Activated T-helper 17 cell treated with anti-CD3 and anti-CD28 coated beads, Interleukin-2, amount 50 U/mL, for 72 hours (primary cell): ENCODE results near the gene CHST8. TPM values are rescaled to one million over a fixed set of nuclear protein-coding genes. Genes with fewer than 3 reads are reported as not detected.

Experiments
- ATAC-seq: fragments of 150-1000 bp; cut with Tn5 transposase; replicated peaks from 2 replicates; pipeline ENCODE4 v1.10.0; 2021; ENCODE audit warnings: mild to moderate bottlenecking, moderate library complexity
- H3K27ac Mint-ChIP-seq: one replicate; pipeline ENCODE4 v1.8.0; 2022; ENCODE audit warnings: mixed read lengths
- H3K27me3 Mint-ChIP-seq: one replicate; pipeline ENCODE4 v1.8.0; 2022; ENCODE audit warnings: mixed read lengths
- H3K36me3 Mint-ChIP-seq: one replicate; pipeline ENCODE4 v1.8.0; 2022; ENCODE audit warnings: low read depth, mild to moderate bottlenecking, mixed read lengths
- H3K4me1 Mint-ChIP-seq: one replicate; pipeline ENCODE4 v1.8.0; 2022; ENCODE audit warnings: mixed read lengths
- H3K4me3 Mint-ChIP-seq: one replicate; pipeline ENCODE4 v1.8.0; 2022; ENCODE audit warnings: mild to moderate bottlenecking, mixed read lengths
- H3K9me3 Mint-ChIP-seq: one replicate; pipeline ENCODE4 v1.8.0; 2022; ENCODE audit warnings: mixed read lengths
- total RNA-seq, 2 donors: library from RNA; stranded (reverse); gene quantifications; one replicate each; pipeline ENCODE4 v1.2.3, GENCODE V29; 2022

CHST8 gene
- total RNA-seq, 2 donors from 2014 or later, result not detected

GRCh38 chr19:33668968-33669367 is 47.2 kb downstream of the CHST8 start:
- Mint-ChIP-seq H3K27ac (no peak overlapping the region), H3K27me3 (peaks cover 20% of the 10 kb centered on the region), H3K36me3 (no peaks in the 10 kb centered on the region), H3K4me1 (no peaks in the 10 kb centered on the region), H3K4me3 (no peak overlapping the region), H3K9me3 (no peaks in the 10 kb centered on the region)
- ATAC-seq, result no peak

- Mint-ChIP-seq H3K36me3 (no peaks in the 10 kb centered on the region), H3K4me3 (no peak overlapping the region), H3K27me3 (peaks cover 20% of the 10 kb centered on the region), H3K27ac (no peak overlapping the region), H3K4me1 (no peaks in the 10 kb centered on the region), H3K9me3 (no peaks in the 10 kb centered on the region)
- ATAC-seq, result no peak
Measured at GRCh38 chr19:33669376-33669775, 47.6 kb downstream of the CHST8 start.

- H3K36me3 Mint-ChIP-seq, result no peaks in the 10 kb centered on the region
- ATAC-seq, result no peak
- no peaks in the 10 kb centered on the region for H3K9me3 Mint-ChIP-seq
- no peaks in the 10 kb centered on the region for H3K4me1 Mint-ChIP-seq
- H3K4me3 Mint-ChIP-seq, result no peak overlapping the region
- no peak overlapping the region for H3K27ac Mint-ChIP-seq
- H3K27me3 Mint-ChIP-seq, result peaks cover 15% of the 10 kb centered on the region
Measured at GRCh38 chr19:33670398-33670797, 48.6 kb downstream of the CHST8 start.

GRCh38 chr19:33671211-33671610 is 49.5 kb downstream of the CHST8 start:
- H3K4me1 Mint-ChIP-seq, result no peaks in the 10 kb centered on the region
- no peak for ATAC-seq
- no peak overlapping the region for H3K27ac Mint-ChIP-seq
- no peaks in the 10 kb centered on the region for H3K36me3 Mint-ChIP-seq
- H3K27me3 Mint-ChIP-seq, result peaks cover 15% of the 10 kb centered on the region
- no peak overlapping the region for H3K4me3 Mint-ChIP-seq
- H3K9me3 Mint-ChIP-seq, result no peaks in the 10 kb centered on the region

GRCh38 chr19:33673258-33673875 is 51.6 kb downstream of the CHST8 start:
- H3K4me3 Mint-ChIP-seq, result no peak overlapping the region
- no peaks in the 10 kb centered on the region for H3K36me3 Mint-ChIP-seq
- no peaks in the 10 kb centered on the region for H3K4me1 Mint-ChIP-seq
- no peak for ATAC-seq
- H3K9me3 Mint-ChIP-seq, result peaks cover 3% of the 10 kb centered on the region
- H3K27me3 Mint-ChIP-seq, result peaks cover 17% of the 10 kb centered on the region
- no peak overlapping the region for H3K27ac Mint-ChIP-seq

- no peak overlapping the region for H3K4me3 Mint-ChIP-seq
- no peak overlapping the region for H3K27ac Mint-ChIP-seq
- H3K27me3 Mint-ChIP-seq, result peaks cover 16% of the 10 kb centered on the region
- H3K4me1 Mint-ChIP-seq, result no peaks in the 10 kb centered on the region
- ATAC-seq, result no peak
- no peaks in the 10 kb centered on the region for H3K36me3 Mint-ChIP-seq
- peaks cover 3% of the 10 kb centered on the region for H3K9me3 Mint-ChIP-seq
Measured at GRCh38 chr19:33673996-33674625, 52.4 kb downstream of the CHST8 start.

- H3K27ac Mint-ChIP-seq, result no peak overlapping the region
- no peaks in the 10 kb centered on the region for H3K36me3 Mint-ChIP-seq
- H3K4me3 Mint-ChIP-seq, result no peak overlapping the region
- no peak for ATAC-seq
- peaks cover 16% of the 10 kb centered on the region for H3K27me3 Mint-ChIP-seq
- no peaks in the 10 kb centered on the region for H3K4me1 Mint-ChIP-seq
- peaks cover 3% of the 10 kb centered on the region for H3K9me3 Mint-ChIP-seq
Measured at GRCh38 chr19:33674626-33675367, 53.0 kb downstream of the CHST8 start.

GRCh38 chr19:33675501-33676124 is 53.9 kb downstream of the CHST8 start:
- no peak for ATAC-seq
- H3K27me3 Mint-ChIP-seq, result peaks cover 16% of the 10 kb centered on the region
- no peak overlapping the region for H3K4me3 Mint-ChIP-seq
- no peak overlapping the region for H3K27ac Mint-ChIP-seq
- H3K4me1 Mint-ChIP-seq, result no peaks in the 10 kb centered on the region
- H3K36me3 Mint-ChIP-seq, result no peaks in the 10 kb centered on the region
- H3K9me3 Mint-ChIP-seq, result peaks cover 3% of the 10 kb centered on the region

GRCh38 chr19:33676999-33677665 is 55.4 kb downstream of the CHST8 start:
- ATAC-seq, result no peak
- Mint-ChIP-seq H3K9me3 (peaks cover 3% of the 10 kb centered on the region), H3K27ac (no peak overlapping the region), H3K36me3 (no peaks in the 10 kb centered on the region), H3K4me3 (no peak overlapping the region), H3K27me3 (peaks cover 16% of the 10 kb centered on the region), H3K4me1 (no peaks in the 10 kb centered on the region)

GRCh38 chr19:33677745-33678426 is 56.1 kb downstream of the CHST8 start:
- H3K27me3 Mint-ChIP-seq, result peaks cover 18% of the 10 kb centered on the region
- no peak overlapping the region for H3K4me3 Mint-ChIP-seq
- peaks cover 3% of the 10 kb centered on the region for H3K9me3 Mint-ChIP-seq
- no peak overlapping the region for H3K27ac Mint-ChIP-seq
- no peaks in the 10 kb centered on the region for H3K36me3 Mint-ChIP-seq
- H3K4me1 Mint-ChIP-seq, result no peaks in the 10 kb centered on the region
- no peak for ATAC-seq

GRCh38 chr19:33678796-33679585 is 57.2 kb downstream of the CHST8 start:
- Mint-ChIP-seq H3K9me3 (peaks cover 3% of the 10 kb centered on the region), H3K27me3 (peaks cover 19% of the 10 kb centered on the region), H3K27ac (no peak overlapping the region), H3K4me1 (no peaks in the 10 kb centered on the region), H3K4me3 (no peak overlapping the region), H3K36me3 (no peaks in the 10 kb centered on the region)
- ATAC-seq, result no peak

GRCh38 chr19:33679696-33680095 is 57.9 kb downstream of the CHST8 start:
- H3K27me3 Mint-ChIP-seq, result peaks cover 19% of the 10 kb centered on the region
- ATAC-seq, result no peak
- no peak overlapping the region for H3K4me3 Mint-ChIP-seq
- no peak overlapping the region for H3K27ac Mint-ChIP-seq
- H3K4me1 Mint-ChIP-seq, result no peaks in the 10 kb centered on the region
- H3K36me3 Mint-ChIP-seq, result no peaks in the 10 kb centered on the region
- H3K9me3 Mint-ChIP-seq, result peaks cover 3% of the 10 kb centered on the region

GRCh38 chr19:33681081-33681680 is 59.4 kb downstream of the CHST8 start:
- Mint-ChIP-seq H3K9me3 (peaks cover 3% of the 10 kb centered on the region), H3K27ac (no peak overlapping the region), H3K4me1 (no peaks in the 10 kb centered on the region), H3K4me3 (no peak overlapping the region), H3K36me3 (no peaks in the 10 kb centered on the region), H3K27me3 (peaks cover 29% of the 10 kb centered on the region)
- no peak for ATAC-seq
